Esophagus muscularis mucosa (tissue), 4 donors: ENCODE data around the gene NFAT5. TPM values are rescaled to one million over a fixed set of nuclear protein-coding genes. Genes with fewer than 3 reads are reported as not detected.
"Not testable (repeated sequence)": the region's sequence is repeated elsewhere in the genome, so short reads cannot be mapped to it uniquely, and the experiment has no call there.

ENCODE experiments used
- DNase-seq: peaks from one replicate; pipeline ENCODE4 v3.0.0-alpha.2; 2017; ENCODE audit errors: extremely low spot score
- H3K27ac ChIP-seq, 4 donors: fragments of 200-600 bp; sonication (generic); replicated peaks in 1 of 4; 1 replicate in 3 of 4; 2 replicates in 1 of 4; pipeline ENCODE4 v1.5.1; 2016 to 2019; ENCODE audit warnings: mild to moderate bottlenecking in 1 of 4
- H3K27me3 ChIP-seq, 4 donors: fragments of 200-600 bp; sonication (generic); one replicate each; pipeline versions ENCODE4 v1.5.1 to v1.6.0; 2016 to 2019
- H3K36me3 ChIP-seq, 4 donors: fragments of 200-600 bp; sonication (generic); one replicate each; pipeline ENCODE4 v1.5.1; 2016 to 2019
- H3K4me1 ChIP-seq, 4 donors: fragments of 200-600 bp; sonication (generic); one replicate each; pipeline ENCODE4 v1.5.1; 2016 to 2019
- H3K4me3 ChIP-seq, 4 donors: fragments of 200-600 bp; sonication (generic); 1 replicate in 2 of 4; 2 replicates in 2 of 4; pipeline ENCODE4 v1.5.1; 2016 to 2019; ENCODE audit warnings: mild to moderate bottlenecking in 4 of 4, moderate library complexity in 1 of 4
- H3K9me3 ChIP-seq, 4 donors: fragments of 200-600 bp; sonication (generic); 1 replicate in 3 of 4; 2 replicates in 1 of 4; pipeline ENCODE4 v1.5.1; 2016 to 2019
- EP300 ChIP-seq: sonication (generic); formaldehyde crosslinking; IDR thresholded peaks from one replicate; pipeline ENCODE4 v1.6.1; 2017; ENCODE audit warnings: antibody characterized with exemption
- POLR2A ChIP-seq: fragments of 450-650 bp; IDR thresholded peaks from one replicate; pipeline ENCODE4 v1.6.1; 2017; ENCODE audit warnings: antibody characterized with exemption, moderate library complexity, mild to moderate bottlenecking, low read depth
- POLR2AphosphoS5 ChIP-seq, 2 donors: sonication (generic); formaldehyde crosslinking; IDR thresholded peaks; one replicate each; pipeline ENCODE4 v1.6.1; 2017; ENCODE audit warnings: antibody characterized with exemption in 2 of 2
- WGBS: methylation state at CpG from one replicate; pipeline ENCODE4 v1.1.5; 2018; 5-methylcytosine and 5-hydroxymethylcytosine counted together
- intact Hi-C: fragments of 100-400 bp; cut with DNase I; formaldehyde crosslinking; loops from one replicate; pipeline ENCODE4 v1.15.1; 2023
- total RNA-seq, 4 donors: library from RNA; depleted of rRNA; stranded (reverse); fragments of >200 nt; gene quantifications; one replicate each; pipeline versions ENCODE4 v1.1.0 to v1.2.1, GENCODE V29; 2016
- TF ChIP-seq, protein P1 (sequence below), 3 experiments: fragments of 200-600 bp in 2 of 3; fragments of 450-650 bp in 1 of 3; sonication (generic) in 2 of 3; IDR thresholded peaks; one replicate each; pipeline ENCODE4 v1.5.1; 2017 to 2019; ENCODE audit warnings: antibody characterized with exemption in 3 of 3, mild to moderate bottlenecking in 2 of 3, moderate library complexity in 1 of 3

Gene NFAT5, protein sequence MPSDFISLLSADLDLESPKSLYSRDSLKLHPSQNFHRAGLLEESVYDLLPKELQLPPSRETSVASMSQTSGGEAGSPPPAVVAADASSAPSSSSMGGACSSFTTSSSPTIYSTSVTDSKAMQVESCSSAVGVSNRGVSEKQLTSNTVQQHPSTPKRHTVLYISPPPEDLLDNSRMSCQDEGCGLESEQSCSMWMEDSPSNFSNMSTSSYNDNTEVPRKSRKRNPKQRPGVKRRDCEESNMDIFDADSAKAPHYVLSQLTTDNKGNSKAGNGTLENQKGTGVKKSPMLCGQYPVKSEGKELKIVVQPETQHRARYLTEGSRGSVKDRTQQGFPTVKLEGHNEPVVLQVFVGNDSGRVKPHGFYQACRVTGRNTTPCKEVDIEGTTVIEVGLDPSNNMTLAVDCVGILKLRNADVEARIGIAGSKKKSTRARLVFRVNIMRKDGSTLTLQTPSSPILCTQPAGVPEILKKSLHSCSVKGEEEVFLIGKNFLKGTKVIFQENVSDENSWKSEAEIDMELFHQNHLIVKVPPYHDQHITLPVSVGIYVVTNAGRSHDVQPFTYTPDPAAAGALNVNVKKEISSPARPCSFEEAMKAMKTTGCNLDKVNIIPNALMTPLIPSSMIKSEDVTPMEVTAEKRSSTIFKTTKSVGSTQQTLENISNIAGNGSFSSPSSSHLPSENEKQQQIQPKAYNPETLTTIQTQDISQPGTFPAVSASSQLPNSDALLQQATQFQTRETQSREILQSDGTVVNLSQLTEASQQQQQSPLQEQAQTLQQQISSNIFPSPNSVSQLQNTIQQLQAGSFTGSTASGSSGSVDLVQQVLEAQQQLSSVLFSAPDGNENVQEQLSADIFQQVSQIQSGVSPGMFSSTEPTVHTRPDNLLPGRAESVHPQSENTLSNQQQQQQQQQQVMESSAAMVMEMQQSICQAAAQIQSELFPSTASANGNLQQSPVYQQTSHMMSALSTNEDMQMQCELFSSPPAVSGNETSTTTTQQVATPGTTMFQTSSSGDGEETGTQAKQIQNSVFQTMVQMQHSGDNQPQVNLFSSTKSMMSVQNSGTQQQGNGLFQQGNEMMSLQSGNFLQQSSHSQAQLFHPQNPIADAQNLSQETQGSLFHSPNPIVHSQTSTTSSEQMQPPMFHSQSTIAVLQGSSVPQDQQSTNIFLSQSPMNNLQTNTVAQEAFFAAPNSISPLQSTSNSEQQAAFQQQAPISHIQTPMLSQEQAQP (N-terminal part only)
- total RNA-seq: 10 to 100 TPM; 47.1 to 68.4 (median 59.6) TPM

- peak; percentile 92 to 95 for TF ChIP-seq POLR2AphosphoS5 (IDR thresholded peaks at IDR 0.05)
- no peak for TF ChIP-seq EP300
- TF ChIP-seq POLR2A: peak; percentile 82
- TF ChIP-seq, protein P1, sequence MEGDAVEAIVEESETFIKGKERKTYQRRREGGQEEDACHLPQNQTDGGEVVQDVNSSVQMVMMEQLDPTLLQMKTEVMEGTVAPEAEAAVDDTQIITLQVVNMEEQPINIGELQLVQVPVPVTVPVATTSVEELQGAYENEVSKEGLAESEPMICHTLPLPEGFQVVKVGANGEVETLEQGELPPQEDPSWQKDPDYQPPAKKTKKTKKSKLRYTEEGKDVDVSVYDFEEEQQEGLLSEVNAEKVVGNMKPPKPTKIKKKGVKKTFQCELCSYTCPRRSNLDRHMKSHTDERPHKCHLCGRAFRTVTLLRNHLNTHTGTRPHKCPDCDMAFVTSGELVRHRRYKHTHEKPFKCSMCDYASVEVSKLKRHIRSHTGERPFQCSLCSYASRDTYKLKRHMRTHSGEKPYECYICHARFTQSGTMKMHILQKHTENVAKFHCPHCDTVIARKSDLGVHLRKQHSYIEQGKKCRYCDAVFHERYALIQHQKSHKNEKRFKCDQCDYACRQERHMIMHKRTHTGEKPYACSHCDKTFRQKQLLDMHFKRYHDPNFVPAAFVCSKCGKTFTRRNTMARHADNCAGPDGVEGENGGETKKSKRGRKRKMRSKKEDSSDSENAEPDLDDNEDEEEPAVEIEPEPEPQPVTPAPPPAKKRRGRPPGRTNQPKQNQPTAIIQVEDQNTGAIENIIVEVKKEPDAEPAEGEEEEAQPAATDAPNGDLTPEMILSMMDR (IDR thresholded peaks at IDR 0.05): peak in 1 of 3 experiments; percentile 10
- Histone ChIP-seq H3K36me3 (no peaks in the 10 kb centered on the region), H3K27ac (peak within 1 kb of the TSS; percentile 98 to 99 (median 99)), H3K9me3 (no peaks in the 10 kb centered on the region), H3K4me3 (peak within 1 kb of the TSS; percentile 71 to 98 (median 92)), H3K4me1 (peaks cover 28 to 55% (median 49%) of the 10 kb centered on the region in 4 donors), H3K27me3 (no peaks in the 10 kb centered on the region)
- 0% methylated on average over 15 of the region's 60 CpGs for WGBS
- DNase-seq: peak; percentile 96
- intact Hi-C loops: loop anchor here (5.0 to 10.0 kb wide), 3 partner anchors 141 to 189 kb away; partner anchors contain the start of genes CYB5B and NOB1
Observed at GRCh38 chr16:69565671-69566239, at the start of gene NFAT5. NFAT5 (plus strand) TSS chr16:69565966; CDS start chr16:69566302, 336 bp downstream.

GRCh38 chr16:69517914-69518313 lies 47.9 kb upstream of the NFAT5 start:
- H3K27ac ChIP-seq, H3K4me3 ChIP-seq, intact Hi-C loops, H3K9me3 ChIP-seq, H3K4me1 ChIP-seq, DNase-seq, H3K27me3 ChIP-seq, H3K36me3 ChIP-seq: not testable (repeated sequence)
- WGBS: 93% methylated on average over 6 of the region's 6 CpGs

GRCh38 chr16:69520413-69520799 lies 45.4 kb upstream of the NFAT5 start:
- no peaks in the 10 kb centered on the region for H3K9me3 ChIP-seq

GRCh38 chr16:69520800-69521602 lies 44.8 kb upstream of the NFAT5 start:
- no peak overlapping the region for H3K4me3 ChIP-seq
- H3K36me3 ChIP-seq: no peaks in the 10 kb centered on the region
- H3K4me1 ChIP-seq: no peaks in the 10 kb centered on the region
- intact Hi-C loops: loop anchor here (10.0 kb wide), 1 partner anchor 66 kb away; no protein-coding TSS in a partner anchor
- H3K27ac ChIP-seq: no peak overlapping the region
- WGBS: 55% methylated on average over 3 of the region's 3 CpGs
- TF ChIP-seq EP300: no peak
- no peak for TF ChIP-seq POLR2A
- TF ChIP-seq POLR2AphosphoS5 (IDR thresholded peaks at IDR 0.05): no peak
- TF ChIP-seq, protein P1 (IDR thresholded peaks at IDR 0.05): no peak
- DNase-seq: no peak
- H3K9me3 ChIP-seq: no peaks in the 10 kb centered on the region
- no peaks in the 10 kb centered on the region for H3K27me3 ChIP-seq

More at GRCh38 chr16:69520413-69520799, 45.4 kb upstream of the NFAT5 start:
- Histone ChIP-seq H3K36me3 (no peaks in the 10 kb centered on the region), H3K27ac (no peak overlapping the region), H3K4me3 (no peak overlapping the region), H3K27me3 (no peaks in the 10 kb centered on the region), H3K4me1 (no peaks in the 10 kb centered on the region)
- WGBS: 98% methylated on average over 4 of the region's 4 CpGs
- intact Hi-C loops: loop anchor here (10.0 kb wide), 1 partner anchor 66 kb away; no protein-coding TSS in a partner anchor
- TF ChIP-seq POLR2A (no peak), EP300 (no peak), POLR2AphosphoS5 (IDR thresholded peaks at IDR 0.05) (no peak)
- TF ChIP-seq, protein P1 (IDR thresholded peaks at IDR 0.05): no peak
- no peak for DNase-seq
